Stomach smooth muscle (tissue), 2 donors: Measurements from ENCODE around the gene TNFRSF25.
"Not testable (repeated sequence)": the region's sequence is repeated elsewhere in the genome, so short reads cannot be mapped to it uniquely, and the experiment has no call there.

ENCODE experiments used
- H3K27ac ChIP-seq: one replicate; pipeline ENCODE4 v1.7.0; 2013; ENCODE audit warnings: mild to moderate bottlenecking, low read length, inconsistent platforms
- H3K27me3 ChIP-seq, 2 donors: one replicate each; pipeline ENCODE4 v1.7.0; 2013; ENCODE audit warnings: low read length in 2 of 2; ENCODE audit not compliant: insufficient read depth in 2 of 2, control insufficient read depth in 1 of 2
- H3K36me3 ChIP-seq, 2 donors: one replicate each; pipeline ENCODE4 v1.7.0; 2013; ENCODE audit warnings: low read length in 2 of 2; ENCODE audit not compliant: control insufficient read depth in 2 of 2, insufficient read depth in 2 of 2
- H3K4me1 ChIP-seq: one replicate; pipeline ENCODE4 v1.7.0; 2013; ENCODE audit warnings: low read length; ENCODE audit not compliant: control insufficient read depth, insufficient read depth
- H3K4me3 ChIP-seq, 2 donors: one replicate each; pipeline ENCODE4 v1.7.0; 2013; ENCODE audit warnings: low read length in 2 of 2
- H3K9ac ChIP-seq, 2 donors: one replicate each; pipeline ENCODE4 v1.7.0; 2013; ENCODE audit warnings: low read length in 2 of 2, mild to moderate bottlenecking in 1 of 2
- H3K9me3 ChIP-seq, 2 donors: one replicate each; pipeline ENCODE4 v1.7.0; 2013; ENCODE audit warnings: low read length in 2 of 2; ENCODE audit not compliant: control insufficient read depth in 2 of 2
- donor health status: healthy.
- donor health status: Pancreatic carcinoma.

TNFRSF25 gene

GRCh38 chr1:6438047-6438525, 27.9 kb downstream of the TNFRSF25 start:
- Histone ChIP-seq H3K9ac (no peak overlapping the region), H3K36me3 (no peaks in the 10 kb centered on the region), H3K27me3 (peaks cover 24 to 26% of the 10 kb centered on the region in 2 donors)

GRCh38 chr1:6437012-6437700, 28.8 kb downstream of the TNFRSF25 start:
- H3K27ac ChIP-seq, H3K4me3 ChIP-seq, H3K9ac ChIP-seq, H3K4me1 ChIP-seq, H3K9me3 ChIP-seq, H3K36me3 ChIP-seq: not testable (repeated sequence)
- peaks cover 24 to 26% of the 10 kb centered on the region in 2 donors for H3K27me3 ChIP-seq

More at GRCh38 chr1:6438047-6438525, 27.9 kb downstream of the TNFRSF25 start:
- Histone ChIP-seq H3K4me1 (peaks cover 2% of the 10 kb centered on the region), H3K4me3 (no peak overlapping the region), H3K9me3 (no peaks in the 10 kb centered on the region), H3K27ac (no peak overlapping the region)

- H3K9ac ChIP-seq, H3K36me3 ChIP-seq, H3K9me3 ChIP-seq, H3K27ac ChIP-seq, H3K4me1 ChIP-seq, H3K4me3 ChIP-seq: not testable (repeated sequence)
- peaks cover 20 to 21% of the 10 kb centered on the region in 2 donors for H3K27me3 ChIP-seq
Observed at GRCh38 chr1:6436277-6436676, 29.7 kb downstream of the TNFRSF25 start.

- H3K9ac ChIP-seq = no peak overlapping the region
- no peaks in the 10 kb centered on the region for H3K36me3 ChIP-seq
- no peak overlapping the region for H3K27ac ChIP-seq
- peaks cover 14 to 19% of the 10 kb centered on the region in 2 donors for H3K27me3 ChIP-seq
- H3K9me3 ChIP-seq = no peaks in the 10 kb centered on the region
- H3K4me3 ChIP-seq = no peak overlapping the region
- H3K4me1 ChIP-seq = peaks cover under 1% of the 10 kb centered on the region
Observed at GRCh38 chr1:6435547-6435946, 30.4 kb downstream of the TNFRSF25 start.

GRCh38 chr1:6435129-6435528, 30.8 kb downstream of the TNFRSF25 start:
- H3K4me1 ChIP-seq = no peaks in the 10 kb centered on the region
- no peak overlapping the region for H3K9ac ChIP-seq
- no peak overlapping the region for H3K27ac ChIP-seq
- H3K36me3 ChIP-seq = no peaks in the 10 kb centered on the region
- H3K27me3 ChIP-seq = peaks cover 16 to 19% of the 10 kb centered on the region in 2 donors
- H3K9me3 ChIP-seq = no peaks in the 10 kb centered on the region
- no peak overlapping the region for H3K4me3 ChIP-seq

GRCh38 chr1:6434186-6434585, 31.8 kb downstream of the TNFRSF25 start:
- Histone ChIP-seq H3K9ac (no peak overlapping the region), H3K4me3 (no peak overlapping the region), H3K27ac (no peak overlapping the region), H3K4me1 (no peaks in the 10 kb centered on the region), H3K9me3 (no peaks in the 10 kb centered on the region), H3K27me3 (peaks cover 12 to 14% of the 10 kb centered on the region in 2 donors), H3K36me3 (no peaks in the 10 kb centered on the region)

GRCh38 chr1:6431645-6432579, 34.1 kb downstream of the TNFRSF25 start:
- H3K4me3 ChIP-seq, H3K36me3 ChIP-seq, H3K4me1 ChIP-seq, H3K9ac ChIP-seq, H3K27ac ChIP-seq, H3K9me3 ChIP-seq: not testable (repeated sequence)
- peaks cover 10 to 18% of the 10 kb centered on the region in 2 donors for H3K27me3 ChIP-seq

DNA sequence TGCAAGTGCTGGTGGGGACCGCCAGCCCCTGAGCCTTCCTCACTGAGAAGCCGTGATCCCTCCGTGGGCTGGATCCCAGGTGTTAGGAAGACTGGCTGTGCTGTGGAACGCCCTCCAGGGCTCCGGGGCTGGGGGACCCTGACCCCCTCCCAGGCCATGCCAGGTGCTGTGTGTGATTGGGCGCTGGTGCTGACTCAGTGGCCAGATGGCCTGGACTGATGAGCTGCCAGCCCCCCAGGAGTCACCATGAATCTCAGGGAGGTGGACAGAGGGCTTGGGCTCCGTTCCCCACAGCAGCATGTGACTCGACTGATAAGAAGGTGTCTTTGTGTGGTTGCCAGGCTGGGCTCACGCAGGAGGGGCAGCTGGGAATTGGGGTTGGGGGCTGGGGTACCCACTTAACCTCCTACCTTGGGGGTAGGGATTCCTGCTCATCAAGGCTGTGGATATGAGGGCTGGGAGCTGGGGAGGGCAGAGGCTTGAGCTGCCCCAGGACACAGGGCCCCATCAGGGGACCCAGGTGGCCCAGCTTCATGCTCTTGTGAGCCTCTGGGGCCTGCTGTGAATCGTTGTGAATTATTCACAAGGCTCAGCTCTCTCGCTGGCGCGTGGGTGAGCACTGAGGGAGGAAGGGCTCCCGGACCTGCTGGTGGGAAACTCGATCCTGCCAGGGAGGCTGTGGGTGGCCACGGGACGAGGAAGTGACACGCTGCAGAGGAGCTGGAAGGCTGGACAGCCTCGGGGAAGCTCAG, 36.1 kb downstream of the TNFRSF25 start:
- not testable (repeated sequence) for H3K4me1 ChIP-seq, H3K9me3 ChIP-seq
- peaks cover 29 to 31% of the 10 kb centered on the region in 2 donors for H3K27me3 ChIP-seq

DNA sequence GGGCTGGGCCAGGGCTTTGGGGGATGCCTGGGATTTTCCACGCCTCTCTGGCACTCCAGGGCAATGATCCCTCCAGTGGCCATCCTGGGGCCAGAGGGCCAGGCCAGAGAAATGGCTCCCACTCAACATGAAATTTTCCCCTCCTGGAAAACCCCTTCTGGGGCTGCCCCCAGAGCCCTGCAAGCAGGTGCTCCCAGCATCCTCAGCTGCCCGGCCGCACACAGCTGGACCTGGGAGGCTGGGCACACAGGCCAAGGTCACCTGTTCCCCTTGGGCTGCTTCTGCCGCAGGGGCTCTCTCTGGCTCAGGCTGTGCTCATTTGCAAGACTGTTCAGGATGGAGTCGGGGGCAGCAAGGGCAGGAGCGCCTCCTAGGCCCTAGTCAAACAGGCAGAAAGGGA, 37.5 kb downstream of the TNFRSF25 start:
- not testable (repeated sequence) for H3K9me3 ChIP-seq, H3K27ac ChIP-seq, H3K4me1 ChIP-seq, H3K9ac ChIP-seq, H3K4me3 ChIP-seq, H3K36me3 ChIP-seq
- H3K27me3 ChIP-seq = peaks cover 40 to 41% of the 10 kb centered on the region in 2 donors

More for the DNA sequence above, 36.1 kb downstream of the TNFRSF25 start:
- not testable (repeated sequence) for H3K4me3 ChIP-seq, H3K27ac ChIP-seq, H3K9ac ChIP-seq, H3K36me3 ChIP-seq
